GM12872 (cell line): Measurements from ENCODE around the gene CCDC83.
A peak's percentile ranks its signal among the peaks of the same experiment; 100 is the strongest.

Source experiments
- TF ChIP-seq, protein P1 (sequence below): IDR thresholded peaks from 3 replicates; pipeline ENCODE4 v1.5.1; 2011; ENCODE audit warnings: low read depth, mild to moderate bottlenecking, low read length, moderate library complexity; ENCODE audit not compliant: insufficient read depth

The CCDC83 gene

DNA sequence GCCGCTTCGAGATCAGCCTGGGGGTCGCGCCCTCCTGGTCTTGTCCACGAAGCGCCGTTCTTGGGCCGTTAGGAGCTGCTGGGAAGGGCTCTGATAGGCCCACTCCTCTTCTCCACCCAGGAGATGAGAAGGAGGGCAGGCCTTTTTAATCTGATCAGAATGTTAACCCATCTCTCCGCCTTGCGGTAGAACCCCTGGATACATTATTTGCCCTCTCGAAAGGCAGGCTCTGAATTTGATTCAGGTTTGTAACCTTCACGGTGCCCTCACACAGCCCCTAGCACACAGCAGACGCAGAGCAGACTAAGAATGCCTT, at the start of gene CCDC83:
TSS of gene CCDC83 (plus strand) at position 43 of the 316 bp plus-strand sequence. CDS start 9,741 bp downstream, outside the sequence.
- TF ChIP-seq, protein P1, sequence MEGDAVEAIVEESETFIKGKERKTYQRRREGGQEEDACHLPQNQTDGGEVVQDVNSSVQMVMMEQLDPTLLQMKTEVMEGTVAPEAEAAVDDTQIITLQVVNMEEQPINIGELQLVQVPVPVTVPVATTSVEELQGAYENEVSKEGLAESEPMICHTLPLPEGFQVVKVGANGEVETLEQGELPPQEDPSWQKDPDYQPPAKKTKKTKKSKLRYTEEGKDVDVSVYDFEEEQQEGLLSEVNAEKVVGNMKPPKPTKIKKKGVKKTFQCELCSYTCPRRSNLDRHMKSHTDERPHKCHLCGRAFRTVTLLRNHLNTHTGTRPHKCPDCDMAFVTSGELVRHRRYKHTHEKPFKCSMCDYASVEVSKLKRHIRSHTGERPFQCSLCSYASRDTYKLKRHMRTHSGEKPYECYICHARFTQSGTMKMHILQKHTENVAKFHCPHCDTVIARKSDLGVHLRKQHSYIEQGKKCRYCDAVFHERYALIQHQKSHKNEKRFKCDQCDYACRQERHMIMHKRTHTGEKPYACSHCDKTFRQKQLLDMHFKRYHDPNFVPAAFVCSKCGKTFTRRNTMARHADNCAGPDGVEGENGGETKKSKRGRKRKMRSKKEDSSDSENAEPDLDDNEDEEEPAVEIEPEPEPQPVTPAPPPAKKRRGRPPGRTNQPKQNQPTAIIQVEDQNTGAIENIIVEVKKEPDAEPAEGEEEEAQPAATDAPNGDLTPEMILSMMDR, result no peak

DNA sequence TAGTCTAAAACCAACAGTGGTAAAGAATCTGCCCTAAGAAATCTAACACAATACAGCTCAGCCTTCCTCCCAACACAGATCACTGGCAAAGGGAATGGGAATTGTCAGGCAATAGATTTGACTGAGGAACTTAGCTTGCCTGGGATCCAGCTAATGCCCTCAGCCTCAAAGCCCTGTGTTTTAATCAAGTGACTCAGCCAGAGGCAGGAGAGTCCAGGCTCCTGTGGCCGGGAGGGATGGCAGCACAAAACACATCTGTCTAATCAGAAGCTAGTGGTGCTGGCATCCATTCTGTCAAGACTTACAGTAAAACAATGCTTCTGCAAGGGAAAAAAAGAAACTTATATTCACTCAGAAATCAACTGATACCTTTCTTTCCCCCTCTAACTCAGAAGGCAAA, 49.8 kb upstream of the CCDC83 start:
- TF ChIP-seq, protein P1, result no peak

DNA sequence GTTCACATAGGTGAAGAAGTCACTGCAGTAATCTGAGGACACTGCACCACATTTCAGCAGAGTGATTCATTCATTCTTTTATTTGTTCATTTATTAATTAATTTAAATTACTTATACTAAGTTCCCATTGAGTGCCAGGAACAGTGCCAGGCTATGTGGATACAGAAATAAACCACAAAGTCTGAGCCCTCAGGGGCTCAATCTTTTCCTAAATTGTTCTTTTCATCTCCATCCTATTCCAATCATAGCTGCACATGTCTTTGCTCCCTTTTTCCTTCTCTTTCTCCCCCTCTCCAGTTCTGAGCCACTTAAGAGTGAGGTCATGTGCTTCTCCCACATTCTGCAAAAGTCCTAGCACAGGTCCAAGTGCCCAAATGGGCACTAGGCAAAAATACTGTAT, 49.2 kb upstream of the CCDC83 start:
- TF ChIP-seq, protein P1, result no peak

DNA sequence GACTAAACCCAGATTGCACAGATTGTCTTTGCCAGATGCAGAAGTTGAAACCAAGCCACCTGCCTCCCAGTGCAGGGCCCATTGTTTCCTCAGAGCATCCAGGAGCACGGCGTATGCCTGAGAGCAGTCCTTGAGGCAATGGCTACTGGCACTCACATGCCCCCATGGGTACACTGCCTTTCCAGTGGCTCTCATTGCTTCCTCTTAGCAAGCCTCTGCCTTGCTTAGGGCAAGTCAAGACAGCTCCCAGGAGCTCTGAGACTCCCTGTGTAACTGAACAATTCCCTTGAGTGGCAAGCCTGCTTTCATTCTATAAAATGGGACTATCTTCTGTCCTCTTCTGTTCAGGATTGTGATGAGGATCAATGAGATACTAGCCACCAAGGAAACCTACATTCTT, 48.3 kb upstream of the CCDC83 start:
- TF ChIP-seq, protein P1, result no peak

DNA sequence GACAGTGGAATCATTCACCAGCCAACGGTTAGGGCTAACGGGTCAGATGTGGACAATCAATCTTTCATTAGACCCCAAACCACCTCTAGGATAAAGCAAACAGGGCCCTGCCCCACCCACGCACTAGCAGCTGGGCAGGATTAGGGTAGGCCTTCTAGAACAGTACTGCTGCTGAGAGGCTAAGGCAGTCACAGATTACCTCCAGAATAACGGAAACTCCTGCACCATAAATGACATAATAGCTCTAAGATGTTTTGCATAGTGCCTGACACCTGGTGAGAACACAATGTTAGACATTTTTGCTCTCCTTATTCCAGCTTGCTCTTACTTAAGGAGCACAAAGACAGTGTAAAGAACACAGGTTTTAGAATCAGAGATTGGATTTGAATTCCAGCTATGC, 46.0 kb upstream of the CCDC83 start:
- TF ChIP-seq, protein P1, result no peak

DNA sequence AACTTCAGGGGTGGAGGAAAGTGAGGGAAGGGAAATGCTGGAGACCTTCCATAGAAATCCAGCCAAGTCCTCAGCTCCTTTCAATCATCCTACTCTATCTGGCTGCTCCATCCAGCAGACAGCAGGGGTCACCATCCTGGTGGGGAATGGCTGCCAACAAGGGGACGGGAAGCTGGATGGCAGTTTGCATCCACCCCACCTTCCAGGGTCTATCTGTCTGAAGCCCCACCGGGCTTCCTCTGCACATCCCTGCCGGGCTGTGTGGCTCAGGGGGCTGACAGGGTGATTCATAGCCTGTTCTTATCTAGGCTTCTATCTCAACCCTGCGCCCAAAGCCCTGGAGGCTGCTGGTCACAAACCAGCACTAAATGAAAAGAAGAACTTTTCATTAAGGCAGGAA, 45.3 kb upstream of the CCDC83 start:
- TF ChIP-seq, protein P1, result 0 out of 3 replicates have a peak, but pooled peaks have one; percentile 18

DNA sequence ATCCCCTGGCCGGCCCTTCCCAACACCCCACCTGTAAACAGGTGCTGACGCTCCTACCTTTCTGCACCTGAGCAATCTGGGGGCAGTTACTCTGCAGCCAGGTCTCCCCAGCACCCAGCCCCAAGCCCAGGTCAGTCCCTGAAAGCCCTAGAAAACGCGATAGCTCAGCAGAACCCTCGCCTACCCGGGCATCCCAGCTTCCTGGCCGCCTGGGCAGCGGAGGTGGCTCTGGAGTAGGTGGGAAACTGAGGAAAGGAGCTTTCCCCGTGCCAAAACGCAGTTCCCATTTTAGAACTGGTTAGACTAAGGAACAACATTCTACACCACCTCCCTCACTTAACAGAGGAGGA, 44.7 kb upstream of the CCDC83 start:
- TF ChIP-seq, protein P1, result no peak
